CD4-positive, alpha-beta T cell treated with Interleukin-4 for 4 hours (primary cell): Measurements from ENCODE around the gene MYH10.

Experiments
- DNase-seq: peaks from one replicate; pipeline ENCODE4 v3.0.0-alpha.2; 2020

MYH10 gene

GRCh38 chr17:8602679-8603078, 27.8 kb downstream of the MYH10 start:
- no peak for DNase-seq

DNA sequence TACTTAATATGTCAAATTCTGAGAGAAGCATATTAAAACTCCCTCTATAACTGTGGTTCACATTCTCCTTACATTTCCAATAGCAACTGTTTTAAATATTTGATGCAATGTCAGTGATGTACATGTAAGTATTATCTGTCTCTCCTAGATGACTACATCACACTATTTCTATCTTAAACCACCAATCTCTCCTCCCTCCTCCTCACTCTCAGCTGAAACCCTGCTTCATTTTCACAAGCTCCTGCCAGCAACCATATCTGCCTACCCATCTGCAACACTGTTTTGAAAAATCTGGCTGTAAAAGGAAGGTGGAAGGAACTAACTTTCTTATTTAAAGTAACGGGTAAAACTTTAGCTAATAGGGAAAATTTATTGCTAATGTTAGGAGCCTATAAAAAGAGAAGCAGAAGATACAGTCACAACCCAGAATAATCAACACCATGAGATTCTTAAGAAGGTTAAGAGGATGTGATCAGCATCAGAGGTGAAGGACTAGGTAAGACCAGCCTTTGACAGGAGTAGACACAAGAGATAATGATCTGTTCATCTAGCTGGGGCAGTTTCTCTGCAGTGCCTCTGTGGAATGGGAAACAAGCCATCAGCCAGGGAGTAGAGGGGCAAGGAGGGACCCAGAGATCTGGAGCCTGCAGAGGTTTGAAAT, 31.0 kb downstream of the MYH10 start:
- DNase-seq: no peak

DNA sequence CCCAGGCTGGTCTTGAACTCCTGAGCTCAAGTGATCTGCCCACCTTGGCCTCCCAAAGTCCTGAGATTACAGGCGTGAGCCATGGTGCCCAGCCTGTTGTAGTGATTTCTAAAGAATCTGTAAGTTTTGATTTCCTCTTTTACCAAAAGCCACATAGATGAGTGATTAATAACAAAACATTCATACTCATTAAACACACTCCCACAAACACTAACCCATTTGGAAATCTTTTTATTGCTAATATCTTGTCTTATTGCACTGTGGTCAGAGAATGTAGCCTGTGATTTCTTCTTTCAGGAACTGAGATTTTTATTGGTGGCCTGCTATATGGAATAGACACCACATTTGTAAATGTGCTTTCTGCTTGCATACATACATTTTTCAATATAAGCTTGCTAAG, 31.6 kb downstream of the MYH10 start:
- no peak for DNase-seq

DNA sequence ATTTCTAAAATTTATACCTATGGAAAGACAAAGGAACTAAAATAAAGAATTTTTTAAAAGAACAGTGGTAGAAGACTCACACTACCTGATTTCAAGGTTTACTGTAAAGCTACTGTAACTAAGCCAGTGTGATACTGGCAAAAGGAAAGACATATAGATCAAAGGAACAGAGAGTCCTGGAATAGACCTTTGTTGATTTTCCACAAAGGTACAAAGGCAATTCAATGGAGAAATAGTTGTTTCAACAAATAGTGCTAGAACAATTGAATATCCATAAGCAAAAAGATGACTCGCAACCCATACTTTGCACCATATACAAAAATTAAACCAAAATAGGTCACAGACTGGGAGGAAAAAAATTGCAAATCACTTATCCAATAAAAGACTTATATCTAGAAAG, 36.7 kb downstream of the MYH10 start:
- DNase-seq: no peak

DNA sequence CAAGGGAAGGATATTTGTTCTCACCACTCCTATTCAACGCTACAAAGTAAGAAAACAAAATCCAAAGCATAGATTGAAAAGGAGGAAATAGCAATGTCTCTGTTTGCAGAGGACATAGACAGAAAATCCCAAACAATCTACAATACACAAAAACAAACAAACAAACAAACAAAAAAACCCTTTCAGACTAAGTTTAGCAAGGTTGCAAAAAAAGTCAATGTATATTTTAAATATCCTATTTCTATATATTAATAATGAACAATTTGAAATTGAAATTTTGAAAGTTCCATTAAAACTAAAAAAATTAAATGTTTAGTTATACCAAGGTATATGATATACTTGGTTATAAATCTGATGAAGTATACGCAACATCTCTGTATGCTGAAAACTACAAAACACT, 37.2 kb downstream of the MYH10 start:
- DNase-seq: no peak

DNA sequence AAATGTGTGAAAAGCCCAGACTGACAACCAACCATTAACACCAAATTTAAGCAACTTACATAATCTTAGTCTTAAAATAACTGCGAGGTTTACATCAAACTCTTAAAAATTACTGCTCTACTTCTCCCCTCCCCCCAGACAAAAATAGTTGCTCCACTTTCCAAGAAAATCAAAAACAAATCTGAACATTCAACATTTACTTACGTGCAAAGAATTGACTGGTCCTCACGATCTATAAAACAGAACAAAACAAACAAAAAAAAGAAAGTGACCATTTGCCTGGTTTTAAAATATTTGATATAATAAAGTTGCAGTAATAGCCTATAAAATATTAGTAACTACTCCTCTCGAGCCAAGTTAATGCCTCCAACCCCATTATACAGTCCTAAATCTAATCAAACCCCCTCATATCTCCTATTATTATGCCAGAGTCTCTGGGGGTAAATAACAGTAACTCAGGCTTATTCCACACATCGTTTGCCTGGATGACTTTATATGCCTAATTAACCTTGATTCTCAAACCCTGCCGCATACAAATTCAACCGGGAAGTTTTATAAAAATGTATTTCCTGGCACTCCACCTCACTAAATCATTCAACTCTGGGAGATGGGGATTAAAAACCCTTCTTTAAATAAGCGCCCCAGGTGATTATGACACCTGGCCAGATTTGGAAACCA, 41.5 kb downstream of the MYH10 start:
- DNase-seq: no peak

DNA sequence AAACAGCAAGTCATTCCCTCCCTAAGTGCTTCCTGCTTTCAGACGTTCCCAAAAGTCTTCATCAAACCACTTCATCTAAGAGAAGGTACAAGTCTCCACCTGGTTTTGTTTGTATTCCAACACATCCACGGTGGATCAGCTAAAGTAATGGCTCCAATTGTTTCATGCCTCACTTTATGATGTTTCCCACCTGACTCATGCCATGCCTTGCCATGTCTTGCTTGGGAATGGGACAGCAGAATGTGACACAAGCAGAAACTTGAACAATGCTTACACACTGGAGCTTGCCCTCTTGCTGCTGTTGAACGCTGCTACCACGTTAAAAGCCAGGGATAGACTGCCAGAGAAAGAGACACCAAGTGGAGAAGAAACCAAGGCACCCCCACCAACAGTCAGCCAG, 43.8 kb downstream of the MYH10 start:
- DNase-seq: no peak

- no peak for DNase-seq
Measured at GRCh38 chr17:8585911-8586310, 44.6 kb downstream of the MYH10 start.

DNA sequence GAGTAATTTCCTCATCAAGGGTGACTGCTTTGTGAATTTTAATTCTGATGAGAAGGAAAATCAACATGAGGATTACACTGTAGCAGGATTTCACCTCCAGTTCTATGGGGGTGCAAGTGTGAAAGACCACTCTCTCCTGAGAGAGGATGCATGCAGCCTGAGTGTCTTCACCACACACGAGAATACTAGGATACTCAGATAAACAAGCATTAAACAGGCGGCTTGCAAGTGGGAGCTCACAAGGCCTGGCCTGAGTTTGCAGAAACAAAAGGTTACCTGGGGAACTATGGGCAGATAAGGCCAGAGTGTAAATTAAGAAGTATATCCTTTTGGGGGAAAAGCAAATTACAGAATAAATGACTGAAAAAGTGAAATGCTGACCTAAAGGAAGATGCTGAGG, 46.6 kb downstream of the MYH10 start:
- DNase-seq: no peak

DNA sequence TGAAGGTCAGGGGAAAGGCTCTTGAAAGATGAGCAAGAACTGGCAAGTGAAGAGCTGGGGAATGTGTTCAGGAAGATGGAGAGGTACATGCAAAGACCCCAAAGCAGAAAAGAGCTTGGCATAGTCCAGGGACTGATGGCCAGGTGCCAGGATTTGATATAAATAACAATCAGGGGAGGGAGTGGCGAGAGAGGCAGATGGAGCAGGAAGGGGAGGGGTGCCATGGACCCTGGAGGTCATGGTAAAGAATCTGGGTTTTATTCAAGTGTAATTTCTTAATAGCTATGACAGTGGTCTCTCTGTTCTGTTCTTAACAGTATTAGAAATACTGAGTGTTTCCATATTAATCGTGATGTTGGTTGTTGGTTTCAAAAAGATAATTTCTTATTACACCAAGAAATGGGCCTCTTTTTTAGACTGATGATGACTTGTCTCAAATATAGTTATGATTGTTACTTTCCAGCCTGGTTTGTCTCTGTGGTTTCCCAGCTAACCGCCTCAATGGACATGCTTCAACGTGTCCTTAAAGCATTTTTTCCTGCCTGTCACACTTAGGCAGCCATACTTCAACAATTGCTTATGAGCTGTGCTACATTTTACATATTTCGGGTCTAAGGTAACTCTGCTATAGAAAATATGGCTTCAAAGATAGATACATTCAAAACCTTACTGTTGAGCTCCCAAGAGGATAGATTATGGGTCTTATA, 49.4 kb downstream of the MYH10 start:
- no peak for DNase-seq

- DNase-seq: no peak
Measured at GRCh38 chr17:8577868-8578267, 52.7 kb downstream of the MYH10 start.

GRCh38 chr17:8576559-8577294, 53.8 kb downstream of the MYH10 start:
- no peak for DNase-seq

DNA sequence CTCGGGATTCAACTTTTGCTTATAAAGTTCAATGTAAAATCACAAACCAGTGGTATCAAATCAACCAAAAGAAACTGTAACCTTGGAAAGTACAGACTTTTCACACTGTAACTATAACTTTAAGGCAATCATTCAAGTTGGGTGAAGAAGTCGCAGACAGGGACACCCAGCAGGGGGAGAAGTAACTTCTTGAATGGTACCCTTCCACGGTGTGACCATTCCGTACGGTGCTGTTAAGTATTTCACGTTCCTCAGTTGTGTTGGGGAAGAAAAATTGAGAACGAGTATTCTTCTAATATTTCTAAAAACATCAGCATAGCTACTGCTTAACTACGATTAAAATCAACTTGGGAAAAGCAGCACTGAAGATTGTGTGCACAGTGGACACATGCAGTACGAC, 55.8 kb downstream of the MYH10 start:
- DNase-seq: no peak

GRCh38 chr17:8572764-8573163, 57.8 kb downstream of the MYH10 start:
- DNase-seq: no peak

DNA sequence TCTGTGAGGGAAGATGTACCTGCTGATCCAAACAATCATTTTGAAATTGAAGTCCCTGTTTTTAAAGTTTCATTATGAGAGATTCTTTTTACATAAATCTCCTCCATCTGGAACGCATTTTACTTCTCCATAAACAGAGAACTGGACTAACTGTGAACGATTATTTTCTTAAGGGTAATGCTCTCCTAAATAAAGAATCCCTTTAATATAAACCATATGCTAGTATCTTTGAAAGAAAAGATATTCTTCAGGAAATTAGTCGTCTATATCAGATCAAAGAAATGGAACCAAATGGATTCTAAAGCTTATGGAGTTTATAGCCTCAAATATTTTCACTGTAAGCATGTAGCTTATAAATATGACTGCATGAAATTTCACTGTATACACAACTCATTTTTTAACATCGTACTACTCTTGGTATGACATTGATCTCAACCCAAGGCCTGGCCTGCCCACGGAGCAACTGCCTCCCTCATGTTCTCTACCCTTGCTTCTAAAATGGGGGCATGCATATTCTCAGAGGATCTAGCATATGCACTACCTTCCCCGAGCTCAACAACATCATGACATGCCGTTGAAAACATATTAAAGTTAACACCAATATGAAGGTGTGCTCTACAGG, 66.4 kb downstream of the MYH10 start:
- no peak for DNase-seq

DNA sequence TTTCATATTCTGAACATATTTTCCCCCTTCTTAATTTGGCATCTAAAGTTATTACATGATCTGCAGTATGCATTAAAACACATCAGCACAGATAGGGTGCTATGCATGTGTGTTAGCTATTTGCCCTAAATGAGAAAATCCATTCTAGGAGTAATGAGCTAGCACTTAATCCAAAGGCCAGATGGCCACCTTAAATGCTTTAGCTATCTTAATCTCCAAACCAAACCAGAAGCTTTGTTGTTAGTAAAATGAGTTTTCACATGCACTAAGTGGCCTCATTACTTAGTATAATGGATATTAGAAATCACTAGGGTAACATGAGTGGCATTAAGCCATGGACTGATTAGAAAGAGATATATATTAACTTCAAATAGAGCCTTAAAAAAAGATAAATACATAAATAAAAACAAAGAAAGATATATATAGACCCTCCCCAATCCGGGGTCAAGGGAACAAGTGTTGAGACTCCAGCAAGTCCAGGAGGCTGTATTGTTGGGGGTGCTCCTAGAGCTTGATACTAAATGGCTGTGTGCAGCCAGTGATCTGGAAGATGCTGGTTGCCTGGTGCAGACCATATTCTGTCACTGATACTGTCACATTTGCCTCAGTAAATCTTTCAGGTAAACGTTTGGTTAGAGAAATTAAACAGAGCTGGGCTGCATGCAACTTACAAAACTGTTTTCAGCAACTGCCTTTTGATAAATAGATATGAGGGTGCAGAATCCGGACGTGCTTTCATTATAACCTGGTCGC, 67.3 kb downstream of the MYH10 start:
- no peak for DNase-seq

DNA sequence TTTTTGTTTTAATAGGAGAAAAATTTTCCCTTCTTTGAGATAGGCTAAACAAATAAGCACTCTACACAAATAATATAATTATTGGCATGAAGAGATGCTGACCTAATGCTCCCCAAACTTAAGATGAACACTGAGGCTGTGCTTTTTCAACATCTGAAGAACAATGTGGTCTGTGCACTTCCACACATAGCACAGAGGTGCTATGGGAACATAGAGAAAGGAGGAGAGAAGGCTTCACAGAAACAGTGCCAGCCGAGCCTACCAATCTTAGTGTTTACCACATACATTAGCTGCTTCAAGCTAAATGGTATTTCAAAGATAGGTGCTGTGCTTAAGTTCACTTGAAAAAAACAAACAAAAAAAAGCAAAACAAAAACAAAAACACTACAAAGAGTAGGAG, 72.4 kb downstream of the MYH10 start:
- no peak for DNase-seq

DNA sequence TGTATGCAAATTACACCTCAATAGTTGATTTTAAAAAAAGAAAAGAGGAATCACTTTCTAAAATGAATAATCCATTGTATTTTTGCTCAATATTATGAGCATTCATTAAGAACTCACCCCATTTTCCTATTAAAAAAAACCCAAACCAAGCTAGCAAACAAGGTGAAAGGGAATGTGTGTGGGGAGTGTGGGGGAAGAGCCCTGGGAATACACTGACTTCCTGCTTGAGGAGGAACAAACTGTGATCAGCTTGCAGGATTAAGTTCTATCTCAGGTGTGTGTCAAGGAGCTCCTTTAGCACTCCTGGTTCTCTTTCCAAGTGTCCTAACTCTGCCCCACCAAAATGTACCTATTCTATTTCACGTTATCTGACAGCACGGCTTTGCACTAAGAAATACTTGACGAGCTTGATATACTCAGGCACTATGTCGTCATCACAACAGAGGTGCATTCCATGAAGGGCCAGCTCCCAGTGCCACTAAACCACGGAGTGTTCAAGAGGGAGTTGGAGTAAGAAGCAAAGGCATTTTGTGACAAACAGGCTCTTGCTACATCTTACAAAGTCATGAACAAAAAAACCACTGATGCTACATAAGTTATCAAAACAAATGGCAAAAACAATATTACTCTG, 73.2 kb downstream of the MYH10 start:
- no peak for DNase-seq

GRCh38 chr17:8556074-8556473, 74.5 kb downstream of the MYH10 start:
- DNase-seq: no peak

GRCh38 chr17:8555062-8555461, 75.5 kb downstream of the MYH10 start:
- no peak for DNase-seq

- DNase-seq: no peak
Measured at GRCh38 chr17:8552577-8553320, 77.8 kb downstream of the MYH10 start.
